ENCODE data around the gene PCSK4.

- TF ChIP-seq EP300 (IDR thresholded peaks at IDR 0.05) (no peak), CTCF (IDR thresholded peaks at IDR 0.05) (no peak)
Observed at GRCh38 chr19:1471010-1471514, 19.1 kb downstream of the PCSK4 start.

All from upper lobe of left lung (tissue), 4 donors.